Measurements from ENCODE around the gene C5orf63. TPM values are rescaled to one million over a fixed set of nuclear protein-coding genes. Genes with fewer than 3 reads are reported as not detected.
A peak's percentile ranks its signal among the peaks of the same experiment; 100 is the strongest.

C5orf63 gene
- total and polyA plus RNA-seq, 2 experiments from 2014 or later: 6.8 to 10.5 TPM

GRCh38 chr5:127074466-127074865 lies 1.2 kb upstream of the C5orf63 start (continued):
- TF ChIP-seq REST (IDR thresholded peaks at IDR 0.05; ENCODE audit: unreplicated experiment) (no peak), ZNF462 (CRISPR knock-in tag; IDR thresholded peaks at IDR 0.05) (no peak), CREB1 (CRISPR knock-in tag; IDR thresholded peaks at IDR 0.05; ENCODE audit: low read depth) (no peak)

- H3K79me2 ChIP-seq (replicated peaks; ENCODE audit: insufficient read depth): no peaks in the 10 kb centered on the region
- no peak for DNase-seq (ENCODE audit: low spot score)
- no peaks in the 10 kb centered on the region for H3K27me3 ChIP-seq (ENCODE audit: insufficient read depth)
- no peaks in the 10 kb centered on the region for H3K36me3 ChIP-seq (ENCODE audit: insufficient read depth)
- no peak for ATAC-seq
- no peaks in the 10 kb centered on the region for H3K9me2 ChIP-seq (ENCODE audit: insufficient read depth)
- H3K27ac ChIP-seq (ENCODE audit: low read depth): no peak overlapping the region
- peak overlapping the region; percentile 15; the same call in 1 of the 2 replicates for H3K4me2 ChIP-seq
- Mint-ChIP-seq H3K9me3 (no peaks in the 10 kb centered on the region), H3K36me3 (ENCODE audit: low read depth) (no peaks in the 10 kb centered on the region), H3K27ac (no peak overlapping the region), H3K4me3 (no peak overlapping the region), H3K27me3 (ENCODE audit: insufficient read depth, low read depth, poor library complexity) (peaks cover 5% of the 10 kb centered on the region), H3K4me1 (peaks cover 34% of the 10 kb centered on the region)
- H3K4me3 ChIP-seq: no peak overlapping the region
- H3F3A ChIP-seq (replicated peaks; ENCODE audit: low read depth): no peaks in the 10 kb centered on the region; the same call in 1 of the 2 replicates
- peaks cover 31% of the 10 kb centered on the region for H3K4me1 ChIP-seq (ENCODE audit: insufficient read depth)
- H4K20me1 ChIP-seq (replicated peaks; ENCODE audit: insufficient read depth): no peaks in the 10 kb centered on the region
- H2AFZ ChIP-seq: no peak overlapping the region
- no peak for TF ChIP-seq CTCF (conservative IDR thresholded peaks at IDR 0.05; ENCODE audit: low read depth in 2 of 2)
- TF ChIP-seq JUNB (IDR thresholded peaks at IDR 0.05; ENCODE audit: unreplicated experiment): no peak
- no peak for TF ChIP-seq ZNF331 (CRISPR knock-in tag; IDR thresholded peaks at IDR 0.05; ENCODE audit: low read depth)
- no peak for TF ChIP-seq POLR2AphosphoS5 (IDR thresholded peaks at IDR 0.05; ENCODE audit: low read depth)
- no peak for TF ChIP-seq ZNF114 (CRISPR knock-in tag; IDR thresholded peaks at IDR 0.05)
- no peak for TF ChIP-seq EZH2phosphoT487 (IDR thresholded peaks at IDR 0.05; ENCODE audit: unreplicated experiment)
- no peak for TF ChIP-seq NANOG (IDR thresholded peaks at IDR 0.05; ENCODE audit: borderline replicate concordance)
- TF ChIP-seq REST (IDR thresholded peaks at IDR 0.05; ENCODE audit: unreplicated experiment): no peak
These were observed 3.1 kb downstream of the C5orf63 start for GRCh38 chr5:127070243-127070642.
